ENCODE results near the gene RAB25.

Gene RAB25

DNA sequence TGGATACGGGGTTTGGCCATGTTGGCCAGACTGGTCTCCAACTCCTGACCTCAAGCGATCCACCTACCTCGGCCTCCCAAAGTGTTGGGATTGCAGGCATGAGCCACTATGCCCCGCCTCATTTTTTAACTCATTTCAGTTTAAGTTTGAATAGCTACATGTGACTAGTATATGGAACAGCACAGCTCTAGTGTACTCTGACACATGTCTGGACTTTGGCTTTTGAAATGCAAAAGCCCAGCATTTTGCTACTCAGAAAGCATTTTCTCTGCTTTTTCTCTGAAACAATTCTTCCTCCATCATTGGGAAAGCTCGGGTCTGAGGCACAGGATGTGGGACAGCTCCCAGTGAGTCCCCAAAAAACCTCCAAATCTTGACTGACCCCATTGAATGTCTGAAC, 36.2 kb upstream of the RAB25 start:
- no peaks in the 10 kb centered on the region for H3K27me3 ChIP-seq (ENCODE audit: control insufficient read depth, low read length)
- peaks cover 2% of the 10 kb centered on the region for H3K36me3 ChIP-seq (ENCODE audit: control insufficient read depth, low read length)
- H3K4me2 ChIP-seq (ENCODE audit: low read length), result no peak overlapping the region
- peaks cover 17% of the 10 kb centered on the region for H3K4me1 ChIP-seq (ENCODE audit: control insufficient read depth, low read length)
- no peaks in the 10 kb centered on the region for H4K20me1 ChIP-seq (ENCODE audit: control insufficient read depth, insufficient read depth, low read depth, low read length)
- no peaks in the 10 kb centered on the region for H3K9me2 ChIP-seq (replicated peaks; ENCODE audit: control insufficient read depth, low read length)
- no peak overlapping the region for H3K4me3 ChIP-seq (ENCODE audit: low read length)
- TF ChIP-seq, protein P1, sequence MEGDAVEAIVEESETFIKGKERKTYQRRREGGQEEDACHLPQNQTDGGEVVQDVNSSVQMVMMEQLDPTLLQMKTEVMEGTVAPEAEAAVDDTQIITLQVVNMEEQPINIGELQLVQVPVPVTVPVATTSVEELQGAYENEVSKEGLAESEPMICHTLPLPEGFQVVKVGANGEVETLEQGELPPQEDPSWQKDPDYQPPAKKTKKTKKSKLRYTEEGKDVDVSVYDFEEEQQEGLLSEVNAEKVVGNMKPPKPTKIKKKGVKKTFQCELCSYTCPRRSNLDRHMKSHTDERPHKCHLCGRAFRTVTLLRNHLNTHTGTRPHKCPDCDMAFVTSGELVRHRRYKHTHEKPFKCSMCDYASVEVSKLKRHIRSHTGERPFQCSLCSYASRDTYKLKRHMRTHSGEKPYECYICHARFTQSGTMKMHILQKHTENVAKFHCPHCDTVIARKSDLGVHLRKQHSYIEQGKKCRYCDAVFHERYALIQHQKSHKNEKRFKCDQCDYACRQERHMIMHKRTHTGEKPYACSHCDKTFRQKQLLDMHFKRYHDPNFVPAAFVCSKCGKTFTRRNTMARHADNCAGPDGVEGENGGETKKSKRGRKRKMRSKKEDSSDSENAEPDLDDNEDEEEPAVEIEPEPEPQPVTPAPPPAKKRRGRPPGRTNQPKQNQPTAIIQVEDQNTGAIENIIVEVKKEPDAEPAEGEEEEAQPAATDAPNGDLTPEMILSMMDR (IDR thresholded peaks at IDR 0.05; ENCODE audit: low read depth, low read length, poor library complexity, severe bottlenecking), result no peak
- TF ChIP-seq EZH2phosphoT487 (IDR thresholded peaks at IDR 0.05; ENCODE audit: borderline replicate concordance, low read length), result no peak
- no peaks in the 10 kb centered on the region for H3K9me3 ChIP-seq (ENCODE audit: control insufficient read depth, insufficient read depth, low read length)
- H3F3A ChIP-seq (ENCODE audit: control insufficient read depth, insufficient read depth), result no peaks in the 10 kb centered on the region
- H3K79me2 ChIP-seq (ENCODE audit: control insufficient read depth, low read length), result peaks cover 13% of the 10 kb centered on the region
- H3K27ac ChIP-seq (ENCODE audit: low read depth, low read length), result no peak overlapping the region

DNA sequence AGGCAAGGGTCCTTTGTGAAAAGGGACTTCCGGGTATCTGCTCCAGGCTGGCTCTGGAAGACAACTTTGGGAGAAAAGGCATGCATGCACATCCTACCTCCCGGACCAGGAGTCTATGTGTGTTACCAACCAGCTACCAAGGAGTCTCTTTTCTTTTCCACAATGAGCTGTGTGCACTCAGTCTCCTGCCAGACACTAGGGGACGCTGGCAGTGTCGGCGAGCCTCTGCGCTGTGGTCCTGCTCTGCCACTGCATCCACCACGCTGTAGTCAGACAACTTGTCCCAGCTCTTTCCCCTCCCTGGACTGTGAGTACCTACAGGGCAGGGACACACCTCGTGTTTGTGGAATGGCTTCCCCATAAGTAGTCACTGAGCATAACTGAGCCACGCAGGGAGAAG, 35.1 kb upstream of the RAB25 start:
- no peak overlapping the region for H3K4me3 ChIP-seq (ENCODE audit: low read length)
- H3F3A ChIP-seq (ENCODE audit: control insufficient read depth, insufficient read depth), result no peaks in the 10 kb centered on the region
- peaks cover 12% of the 10 kb centered on the region for H3K4me1 ChIP-seq (ENCODE audit: control insufficient read depth, low read length)
- H3K36me3 ChIP-seq (ENCODE audit: control insufficient read depth, low read length), result no peaks in the 10 kb centered on the region
- peak overlapping the region; percentile 2 for H3K4me2 ChIP-seq (ENCODE audit: low read length)
- H3K79me2 ChIP-seq (ENCODE audit: control insufficient read depth, low read length), result 0 out of 2 replicates have a peak, but pooled peaks cover 3% of the 10 kb centered on the region
- H3K27ac ChIP-seq (ENCODE audit: low read depth, low read length), result no peak overlapping the region
- H4K20me1 ChIP-seq (ENCODE audit: control insufficient read depth, insufficient read depth, low read depth, low read length), result no peaks in the 10 kb centered on the region
- H3K9me3 ChIP-seq (ENCODE audit: control insufficient read depth, insufficient read depth, low read length), result no peaks in the 10 kb centered on the region
- no peaks in the 10 kb centered on the region for H3K27me3 ChIP-seq (ENCODE audit: control insufficient read depth, low read length)
- no peaks in the 10 kb centered on the region for H3K9me2 ChIP-seq (replicated peaks; ENCODE audit: control insufficient read depth, low read length)
- TF ChIP-seq, protein P1 (IDR thresholded peaks at IDR 0.05; ENCODE audit: low read depth, low read length, poor library complexity, severe bottlenecking), result peak; percentile 71
- TF ChIP-seq EZH2phosphoT487 (IDR thresholded peaks at IDR 0.05; ENCODE audit: borderline replicate concordance, low read length), result no peak

DNA sequence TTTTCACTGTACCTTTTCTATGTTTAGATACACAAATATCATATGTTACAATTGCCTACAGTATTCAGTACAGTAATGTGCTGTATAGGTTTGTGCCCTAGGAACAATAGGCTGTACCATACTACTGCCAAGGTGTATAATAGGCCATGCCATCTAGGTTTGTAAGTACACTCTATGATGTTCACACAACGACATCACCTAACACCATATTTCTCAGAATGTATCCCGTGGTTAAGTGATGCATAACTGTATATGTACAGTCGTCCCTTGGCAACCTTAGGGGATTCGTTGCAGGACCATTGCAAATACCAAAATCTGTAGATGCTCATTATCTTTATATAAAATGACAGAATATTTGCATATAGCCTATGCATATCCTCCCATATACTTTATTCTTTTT, 34.4 kb upstream of the RAB25 start:
- no peak overlapping the region for H3K4me2 ChIP-seq (ENCODE audit: low read length)
- no peaks in the 10 kb centered on the region for H3F3A ChIP-seq (ENCODE audit: control insufficient read depth, insufficient read depth)

More for the DNA sequence above, 34.4 kb upstream of the RAB25 start:
- Histone ChIP-seq H3K9me3 (ENCODE audit: control insufficient read depth, insufficient read depth, low read length) (no peaks in the 10 kb centered on the region), H3K27me3 (ENCODE audit: control insufficient read depth, low read length) (no peaks in the 10 kb centered on the region), H3K4me1 (ENCODE audit: control insufficient read depth, low read length) (peaks cover 8% of the 10 kb centered on the region), H3K4me3 (ENCODE audit: low read length) (no peak overlapping the region), H3K27ac (ENCODE audit: low read depth, low read length) (no peak overlapping the region), H4K20me1 (ENCODE audit: control insufficient read depth, insufficient read depth, low read depth, low read length) (no peaks in the 10 kb centered on the region), H3K36me3 (ENCODE audit: control insufficient read depth, low read length) (no peaks in the 10 kb centered on the region), H3K79me2 (ENCODE audit: control insufficient read depth, low read length) (no peaks in the 10 kb centered on the region), H3K9me2 (replicated peaks; ENCODE audit: control insufficient read depth, low read length) (no peaks in the 10 kb centered on the region)
- TF ChIP-seq EZH2phosphoT487 (IDR thresholded peaks at IDR 0.05; ENCODE audit: borderline replicate concordance, low read length), result no peak
- TF ChIP-seq, protein P1 (IDR thresholded peaks at IDR 0.05; ENCODE audit: low read depth, low read length, poor library complexity, severe bottlenecking), result no peak

All from DOHH2 (cell line).